LoVo (cell line): ENCODE results near the gene RBP2.
"Not testable (repeated sequence)": the region's sequence is repeated elsewhere in the genome, so short reads cannot be mapped to it uniquely, and the experiment has no call there.

Experiments used
- DNase-seq: peaks from one replicate; pipeline ENCODE4 v3.0.0-alpha.2; 2016; ENCODE audit warnings: low spot score

The RBP2 gene

GRCh38 chr3:139443186-139443585 is 33.1 kb downstream of the RBP2 start:
- DNase-seq = no peak

DNA sequence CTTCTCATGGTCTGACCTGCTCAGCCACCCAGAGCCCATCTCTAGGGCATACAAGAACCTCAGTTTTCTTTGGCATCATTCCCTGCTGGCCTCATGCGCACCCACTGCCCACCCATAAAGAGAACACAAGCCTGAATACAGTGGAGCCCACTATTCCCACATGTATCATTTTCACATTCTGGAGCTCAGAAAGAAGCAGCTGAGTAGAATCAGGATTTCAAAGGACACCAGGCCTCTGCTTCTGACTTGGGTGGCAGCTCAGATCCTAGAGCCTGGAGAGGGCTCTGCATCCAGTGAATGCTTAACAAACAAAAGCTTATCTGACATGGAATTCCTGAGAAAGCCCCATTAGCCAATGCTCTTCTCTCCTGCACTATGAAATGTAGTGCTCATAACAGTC is 34.7 kb downstream of the RBP2 start:
- no peak for DNase-seq

DNA sequence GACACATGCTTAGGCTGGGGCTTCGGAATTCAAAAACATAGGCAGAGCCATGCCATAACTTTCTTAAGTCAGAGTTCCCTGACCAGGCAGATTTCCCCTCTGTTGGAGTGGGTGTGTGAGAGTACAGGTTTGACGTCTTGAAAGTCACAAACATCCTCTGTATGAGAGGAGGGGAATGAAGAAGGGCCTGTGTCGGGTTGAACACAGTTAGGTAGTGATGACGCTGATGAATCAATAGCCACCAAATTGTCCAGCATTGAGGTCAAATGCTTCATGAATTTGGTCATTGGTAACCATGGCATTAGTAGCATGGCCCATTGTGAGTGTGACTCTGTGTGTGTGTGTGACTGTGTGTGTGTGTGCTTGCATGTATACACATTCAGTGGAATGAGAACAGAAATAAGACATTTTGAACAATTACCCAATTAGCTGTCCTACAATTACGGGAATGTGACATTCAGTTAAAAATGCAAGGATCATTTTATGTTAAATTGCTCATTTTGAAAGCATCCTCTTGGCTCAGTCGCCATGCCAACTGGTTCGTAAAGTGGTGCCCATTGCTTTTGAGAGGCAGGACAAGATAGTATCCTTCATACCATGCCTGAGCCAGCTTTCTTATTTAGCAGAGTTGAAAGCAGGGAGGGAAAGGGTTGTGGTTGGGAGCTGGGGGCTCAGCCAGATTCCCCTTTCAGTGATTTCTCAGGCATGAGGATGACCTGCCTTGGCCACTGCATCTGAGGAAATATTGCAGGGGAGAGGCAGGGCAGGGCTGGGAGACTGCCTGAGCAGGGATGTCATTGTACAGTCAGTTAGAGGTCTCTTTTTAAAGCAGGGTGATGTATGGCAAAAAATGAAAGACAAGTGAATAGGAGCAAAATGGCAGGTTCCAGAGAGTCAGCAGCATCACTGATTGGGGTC is 35.4 kb downstream of the RBP2 start:
- no peak for DNase-seq

DNA sequence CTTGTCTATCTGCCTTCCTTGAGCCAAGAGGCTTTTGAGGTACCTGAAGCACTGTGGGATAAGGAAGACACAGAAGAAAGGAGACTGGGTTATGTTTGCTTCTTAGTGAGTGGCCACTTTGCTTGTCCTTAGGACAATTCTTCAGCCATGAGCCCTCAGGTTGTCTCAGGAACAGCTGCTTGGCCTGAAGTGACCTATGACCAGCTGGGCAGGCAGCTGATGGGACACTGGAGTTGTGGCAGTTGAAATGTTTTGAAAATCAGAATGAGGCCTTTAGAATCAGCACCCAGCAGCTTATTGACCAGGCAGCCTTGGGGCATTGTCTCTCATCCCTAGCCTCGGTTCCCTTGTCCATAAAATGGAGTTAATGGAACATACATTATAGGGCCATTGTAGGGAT is 37.0 kb downstream of the RBP2 start:
- no peak for DNase-seq

GRCh38 chr3:139434764-139435307 is 41.5 kb downstream of the RBP2 start:
- no peak for DNase-seq

DNA sequence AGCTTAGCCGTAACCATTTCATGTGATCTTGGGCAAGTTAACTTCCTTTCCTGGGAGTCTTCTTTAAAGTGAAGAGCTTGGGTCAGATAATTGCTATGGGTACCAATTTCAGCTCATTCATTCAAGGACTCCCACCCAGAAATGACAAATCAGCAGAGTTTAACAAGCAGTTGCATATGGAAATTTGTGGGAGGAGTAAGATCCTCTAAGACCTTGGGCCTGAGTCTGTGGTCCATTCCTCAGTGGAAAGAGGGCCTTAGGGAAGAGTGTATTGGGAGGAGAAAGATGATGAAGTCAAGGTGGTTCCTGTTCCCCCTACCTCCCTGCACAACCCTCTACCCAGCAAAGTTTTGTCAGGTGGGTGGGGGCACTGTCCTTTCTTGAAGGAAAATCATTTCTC is 42.1 kb downstream of the RBP2 start:
- DNase-seq = no peak

DNA sequence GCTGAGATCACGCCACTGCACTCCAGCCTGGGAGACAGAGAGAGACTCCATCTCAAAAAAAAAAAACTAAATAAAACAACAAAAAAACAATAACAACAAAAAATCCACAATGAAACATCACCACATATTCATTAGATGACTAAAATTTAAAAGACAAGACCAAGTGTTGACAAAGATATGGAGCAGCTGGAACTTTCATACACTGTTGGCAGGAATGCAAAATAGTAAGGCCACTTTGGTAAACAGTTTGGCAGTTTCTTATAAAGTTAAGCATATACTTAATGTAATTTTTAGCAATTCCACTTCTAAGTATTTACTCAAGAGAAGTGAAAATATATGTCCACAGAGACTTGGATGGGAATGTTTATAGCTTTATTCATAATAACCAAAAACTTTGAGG is 43.2 kb downstream of the RBP2 start:
- DNase-seq = no peak

- no peak for DNase-seq
Observed at GRCh38 chr3:139430493-139430892, 45.8 kb downstream of the RBP2 start.

DNA sequence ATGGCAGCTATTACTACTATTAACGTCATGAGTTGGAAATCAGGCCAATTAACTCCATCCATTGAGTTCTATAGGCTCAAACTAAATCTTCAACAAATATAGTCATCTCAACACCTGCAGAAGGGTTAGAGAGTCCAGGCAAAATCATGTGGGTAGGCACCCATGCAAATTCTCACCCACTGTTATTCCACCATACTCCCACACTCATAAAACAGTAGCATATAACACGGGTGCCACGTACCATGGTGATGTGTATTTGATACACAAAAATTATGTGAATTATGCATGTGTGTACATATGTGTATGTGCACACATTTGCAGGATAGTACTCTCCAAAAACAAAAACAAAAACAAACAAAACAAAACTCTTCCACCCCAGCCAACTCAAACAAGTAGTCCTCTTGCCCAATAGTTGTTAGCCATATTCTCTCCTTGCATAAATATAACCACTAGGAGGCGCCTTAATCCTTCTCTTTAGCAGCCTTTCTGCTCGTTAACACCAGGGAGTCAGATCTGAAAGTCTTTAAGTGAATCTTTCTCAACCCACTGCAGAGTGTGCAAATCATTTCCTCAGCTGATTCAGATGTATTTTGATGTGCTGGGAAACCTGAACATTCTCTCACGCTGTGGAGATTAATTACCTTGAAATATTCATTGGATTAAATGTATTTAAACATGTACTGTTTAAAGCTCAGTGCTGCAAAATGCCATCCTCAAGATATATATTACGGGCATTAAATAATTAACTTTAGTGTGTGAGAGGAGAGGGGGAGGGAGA is 48.8 kb downstream of the RBP2 start:
- DNase-seq = peak; percentile 74

DNA sequence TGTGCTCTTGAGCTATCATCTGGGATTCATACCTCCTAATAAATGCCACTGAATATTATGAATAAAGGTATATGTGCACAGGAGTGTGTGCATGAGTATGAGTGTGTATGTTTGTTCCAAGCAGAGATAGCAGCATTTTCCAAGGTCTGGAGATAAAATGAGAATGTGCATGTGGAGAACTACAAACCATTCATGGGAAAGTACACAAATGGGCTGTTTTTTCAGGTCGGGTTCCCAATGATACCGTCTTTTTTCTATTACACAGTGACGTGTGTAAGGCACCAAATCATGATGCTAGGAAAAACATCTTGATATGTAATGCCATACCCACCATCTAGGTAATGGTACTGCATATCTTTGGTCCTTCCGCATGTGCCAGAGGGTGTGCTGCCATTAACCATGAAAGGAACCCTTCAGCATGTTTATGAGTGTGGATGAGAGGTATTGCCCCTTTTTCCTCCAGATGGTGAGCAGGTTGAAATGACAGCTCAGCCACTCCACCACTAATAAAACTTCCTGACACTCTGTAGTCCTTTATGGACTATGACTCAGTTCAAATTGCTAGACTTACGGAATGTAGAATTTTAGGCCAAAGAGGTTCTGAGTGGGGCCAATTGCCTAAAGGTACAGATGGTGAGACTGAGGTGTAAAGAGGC is 50.4 kb downstream of the RBP2 start:
- DNase-seq = no peak

DNA sequence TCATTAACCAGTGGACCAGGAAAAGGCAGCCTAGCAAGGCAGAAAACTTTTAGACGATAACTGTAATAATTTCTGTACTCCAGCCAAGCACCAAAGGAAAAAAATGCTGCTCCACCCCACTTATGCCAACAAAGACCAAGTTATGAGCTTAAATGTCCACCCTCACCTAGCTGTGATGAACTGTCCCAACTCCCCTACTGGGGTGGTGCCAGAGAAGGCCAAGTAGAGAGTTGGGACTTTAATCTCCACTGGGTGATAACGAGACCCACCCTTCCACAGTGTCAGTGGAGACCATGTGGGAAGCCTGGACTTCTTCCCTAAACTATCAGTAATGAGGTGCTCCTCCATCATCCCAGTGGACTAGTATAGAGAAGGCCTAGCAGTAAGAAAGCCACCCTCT is 53.1 kb downstream of the RBP2 start:
- no peak for DNase-seq

DNA sequence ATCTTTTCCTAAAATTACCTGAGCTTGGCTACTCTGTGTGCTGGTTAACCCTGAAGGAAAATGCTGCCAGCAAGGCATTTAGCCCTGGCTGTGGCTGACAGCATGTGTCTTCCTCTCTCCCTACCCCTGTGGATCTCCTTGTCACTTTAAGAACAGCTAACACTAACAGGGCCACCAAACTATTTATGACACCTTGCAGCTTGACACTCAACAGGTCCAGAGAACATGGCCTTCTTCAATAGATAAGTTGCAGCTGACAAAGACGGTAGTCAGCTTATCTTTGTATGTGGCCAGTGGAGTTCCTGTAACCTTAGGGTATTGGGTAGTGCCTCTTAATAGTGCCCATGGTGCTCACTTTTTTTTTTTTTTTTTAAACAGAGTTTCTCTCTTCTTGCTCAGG is 54.9 kb downstream of the RBP2 start:
- no peak for DNase-seq

DNA sequence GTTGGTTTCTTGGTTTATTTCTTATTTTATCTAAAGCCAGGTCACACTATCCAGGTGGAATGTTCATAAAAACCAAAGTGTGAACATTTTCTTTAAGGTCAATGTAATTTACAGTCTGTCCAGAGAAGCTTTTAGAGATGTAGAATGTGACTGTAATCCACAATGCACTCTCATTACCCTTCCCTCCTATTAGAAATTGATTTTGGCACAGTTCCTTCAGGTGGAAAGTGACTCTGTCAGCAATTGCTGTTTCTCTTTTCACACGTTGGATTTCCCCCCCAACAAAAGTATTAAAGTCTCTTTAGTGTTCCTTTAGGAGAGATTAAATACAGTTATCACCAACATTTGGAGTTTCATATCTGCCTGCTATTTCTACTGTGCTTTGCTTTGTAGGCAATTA is 55.3 kb downstream of the RBP2 start:
- DNase-seq = no peak

DNA sequence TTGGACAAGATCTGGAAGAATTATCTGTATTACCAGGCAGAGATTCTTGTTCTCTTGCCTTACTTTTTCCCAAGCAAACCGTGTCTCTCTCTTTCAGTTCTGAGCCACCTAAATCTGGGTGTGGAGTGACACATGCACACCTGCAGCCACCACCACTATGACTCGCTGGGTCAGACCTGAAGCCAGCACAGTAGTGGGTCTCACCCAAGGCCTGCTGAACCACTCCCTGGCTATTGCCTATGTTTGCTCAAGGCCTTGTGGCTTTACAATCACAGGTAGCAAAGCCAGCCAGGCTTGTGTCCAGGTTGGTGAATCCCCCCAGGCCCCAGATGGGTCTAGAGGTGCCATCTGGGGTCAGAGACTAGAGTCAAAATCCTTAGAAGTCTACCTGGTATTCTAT is 58.2 kb downstream of the RBP2 start:
- DNase-seq = peak; percentile 49

DNA sequence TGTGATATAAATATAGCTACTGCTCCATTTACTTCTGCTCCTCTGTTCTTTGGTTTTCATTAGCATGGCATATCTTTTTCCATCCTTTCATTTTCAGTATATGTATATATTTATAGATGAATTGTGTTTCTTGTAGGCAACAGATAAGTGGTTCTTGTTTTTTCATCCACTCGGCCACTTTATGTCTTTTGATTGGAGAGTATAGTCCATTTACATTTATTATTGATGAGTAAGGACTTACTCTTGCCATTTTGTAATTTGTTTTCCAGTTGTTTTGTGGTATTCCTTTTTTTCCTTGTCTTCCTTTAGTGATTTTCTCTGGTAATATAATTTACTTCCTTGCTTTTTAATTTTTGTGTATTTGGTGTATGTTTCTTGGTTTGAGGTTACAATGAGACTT is 60.0 kb downstream of the RBP2 start:
- no peak for DNase-seq

- peak; percentile 7 for DNase-seq
Observed at GRCh38 chr3:139414608-139415224, 61.6 kb downstream of the RBP2 start.

- DNase-seq = not testable (repeated sequence)
Observed at GRCh38 chr3:139412891-139413290, 63.4 kb downstream of the RBP2 start.
